WERI-Rb-1 (cell line): ENCODE results near the gene ZBTB20.

Experiments used
- DNase-seq: peaks from one replicate; pipeline ENCODE4 v3.0.0-alpha.2; 2020
- H3K27ac ChIP-seq: fragments of 250-450 bp; sonication (Bioruptor Pico); 2 replicates; pipeline ENCODE4 v1.5.1; 2020; ENCODE audit warnings: mild to moderate bottlenecking, moderate library complexity
- H3K27me3 ChIP-seq: fragments of 250-450 bp; sonication (Bioruptor Pico); 2 replicates; pipeline ENCODE4 v1.5.1; 2021; ENCODE audit warnings: mild to moderate bottlenecking, low read depth, moderate library complexity; ENCODE audit not compliant: insufficient read depth, severe bottlenecking
- H3K36me3 ChIP-seq: fragments of 250-450 bp; sonication (Bioruptor Pico); 2 replicates; pipeline ENCODE4 v1.5.1; 2020; ENCODE audit warnings: mild to moderate bottlenecking, moderate library complexity
- H3K4me3 ChIP-seq: 2 replicates; pipeline ENCODE4 v1.5.1; 2011; ENCODE audit warnings: low read depth, mild to moderate bottlenecking, control low read depth, low read length
- H3K9me3 ChIP-seq: fragments of 250-450 bp; sonication (Bioruptor Pico); 2 replicates; pipeline ENCODE4 v1.5.1; 2021; ENCODE audit warnings: mild to moderate bottlenecking, moderate library complexity; ENCODE audit not compliant: severe bottlenecking
- TF ChIP-seq, protein P1 (sequence below): IDR thresholded peaks from 2 replicates; pipeline ENCODE4 v1.5.1; 2011; ENCODE audit warnings: low read depth, mild to moderate bottlenecking, control low read depth, inconsistent platforms, low read length

Gene ZBTB20

DNA sequence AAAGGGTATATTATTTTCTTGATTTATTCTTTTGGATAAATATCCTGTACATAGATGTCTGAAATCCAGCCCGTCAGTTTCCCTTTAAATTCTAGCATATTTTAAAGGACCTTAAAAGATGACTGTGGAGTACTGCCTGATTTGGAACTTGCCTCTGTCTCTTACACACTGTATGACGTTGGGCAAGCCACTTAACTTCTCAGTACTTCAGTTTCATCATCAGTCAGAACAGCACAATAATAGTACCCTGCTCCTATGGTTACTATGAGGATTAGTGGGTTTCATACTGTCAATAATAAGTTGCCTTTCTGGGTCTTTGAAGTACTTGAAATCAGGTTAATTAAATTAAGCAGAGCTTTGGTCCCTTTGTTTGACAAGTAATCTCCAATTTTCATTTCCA is 479.0 kb downstream of the ZBTB20 start:
- no peak for DNase-seq
- TF ChIP-seq, protein P1, sequence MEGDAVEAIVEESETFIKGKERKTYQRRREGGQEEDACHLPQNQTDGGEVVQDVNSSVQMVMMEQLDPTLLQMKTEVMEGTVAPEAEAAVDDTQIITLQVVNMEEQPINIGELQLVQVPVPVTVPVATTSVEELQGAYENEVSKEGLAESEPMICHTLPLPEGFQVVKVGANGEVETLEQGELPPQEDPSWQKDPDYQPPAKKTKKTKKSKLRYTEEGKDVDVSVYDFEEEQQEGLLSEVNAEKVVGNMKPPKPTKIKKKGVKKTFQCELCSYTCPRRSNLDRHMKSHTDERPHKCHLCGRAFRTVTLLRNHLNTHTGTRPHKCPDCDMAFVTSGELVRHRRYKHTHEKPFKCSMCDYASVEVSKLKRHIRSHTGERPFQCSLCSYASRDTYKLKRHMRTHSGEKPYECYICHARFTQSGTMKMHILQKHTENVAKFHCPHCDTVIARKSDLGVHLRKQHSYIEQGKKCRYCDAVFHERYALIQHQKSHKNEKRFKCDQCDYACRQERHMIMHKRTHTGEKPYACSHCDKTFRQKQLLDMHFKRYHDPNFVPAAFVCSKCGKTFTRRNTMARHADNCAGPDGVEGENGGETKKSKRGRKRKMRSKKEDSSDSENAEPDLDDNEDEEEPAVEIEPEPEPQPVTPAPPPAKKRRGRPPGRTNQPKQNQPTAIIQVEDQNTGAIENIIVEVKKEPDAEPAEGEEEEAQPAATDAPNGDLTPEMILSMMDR = no peak
- peaks cover 4% of the 10 kb centered on the region for H3K27me3 ChIP-seq
- no peak overlapping the region for H3K27ac ChIP-seq
- no peak overlapping the region for H3K4me3 ChIP-seq
- no peaks in the 10 kb centered on the region for H3K9me3 ChIP-seq
- H3K36me3 ChIP-seq = no peaks in the 10 kb centered on the region

DNA sequence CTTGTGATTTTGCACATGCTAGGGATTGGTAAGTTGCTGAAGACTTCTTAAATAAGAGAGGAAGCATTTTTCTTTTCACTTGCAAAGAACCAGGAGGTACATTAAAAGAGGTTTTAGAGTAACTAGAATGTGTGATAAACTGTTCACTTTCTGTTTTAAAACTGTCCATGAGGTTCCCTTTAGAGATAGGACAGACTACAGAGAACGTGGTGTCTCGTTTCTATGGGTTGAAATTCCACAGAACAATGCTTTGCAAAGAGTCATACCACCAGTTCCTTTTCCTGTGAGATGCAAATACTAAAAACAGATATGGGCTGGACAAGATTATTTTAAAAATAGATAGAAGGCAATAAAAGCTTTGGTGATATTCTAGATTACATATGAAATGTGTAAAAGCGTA is 480.5 kb downstream of the ZBTB20 start:
- no peak for DNase-seq
- H3K9me3 ChIP-seq = no peaks in the 10 kb centered on the region
- H3K36me3 ChIP-seq = no peaks in the 10 kb centered on the region
- no peak overlapping the region for H3K4me3 ChIP-seq
- H3K27ac ChIP-seq = no peak overlapping the region
- peaks cover 4% of the 10 kb centered on the region for H3K27me3 ChIP-seq
- TF ChIP-seq, protein P1 = no peak

DNA sequence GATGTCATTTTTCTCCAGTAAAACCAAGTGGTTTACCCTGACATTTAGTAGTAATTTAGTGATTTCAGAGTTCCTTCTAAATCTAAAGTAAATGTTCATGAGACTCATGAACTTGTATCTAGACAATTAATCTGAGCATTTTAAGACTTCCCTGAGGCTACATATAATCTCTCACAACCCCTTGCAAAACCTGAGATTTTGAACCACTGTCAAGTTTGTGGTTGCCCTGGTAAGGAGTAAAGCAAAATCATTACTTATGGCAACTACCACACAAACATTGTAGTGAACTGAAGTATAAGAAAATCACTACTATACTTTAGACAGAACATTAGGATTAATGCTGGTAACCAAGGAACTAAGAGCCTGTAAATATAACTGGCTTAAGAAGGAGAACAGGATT is 483.1 kb downstream of the ZBTB20 start:
- no peak overlapping the region for H3K27ac ChIP-seq
- DNase-seq = no peak
- TF ChIP-seq, protein P1 = no peak
- H3K36me3 ChIP-seq = no peaks in the 10 kb centered on the region
- H3K9me3 ChIP-seq = no peaks in the 10 kb centered on the region
- H3K27me3 ChIP-seq = peaks cover 4% of the 10 kb centered on the region
- no peak overlapping the region for H3K4me3 ChIP-seq

DNA sequence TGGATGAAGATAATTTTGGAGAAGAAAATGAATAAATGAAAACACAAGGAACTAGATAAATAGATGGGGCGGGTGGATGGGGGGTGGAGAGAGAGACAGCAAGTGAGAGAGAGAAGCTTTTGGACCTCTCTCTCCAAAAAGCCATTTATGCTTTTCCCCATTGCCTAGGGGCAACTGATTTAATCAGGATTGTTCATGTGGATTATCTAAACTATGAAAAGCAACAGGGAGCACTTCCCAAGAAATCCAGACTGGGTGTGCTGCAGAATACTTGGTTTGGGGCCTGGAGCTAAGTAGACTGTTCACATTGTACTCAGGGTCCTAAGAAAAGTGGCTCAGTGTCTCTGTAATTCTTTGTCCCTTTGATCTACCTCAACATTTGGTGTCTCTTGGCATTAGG is 486.3 kb downstream of the ZBTB20 start:
- H3K36me3 ChIP-seq = no peaks in the 10 kb centered on the region
- H3K27me3 ChIP-seq = no peaks in the 10 kb centered on the region
- TF ChIP-seq, protein P1 = no peak
- no peak overlapping the region for H3K4me3 ChIP-seq
- H3K9me3 ChIP-seq = no peaks in the 10 kb centered on the region
- DNase-seq = no peak
- H3K27ac ChIP-seq = no peak overlapping the region

DNA sequence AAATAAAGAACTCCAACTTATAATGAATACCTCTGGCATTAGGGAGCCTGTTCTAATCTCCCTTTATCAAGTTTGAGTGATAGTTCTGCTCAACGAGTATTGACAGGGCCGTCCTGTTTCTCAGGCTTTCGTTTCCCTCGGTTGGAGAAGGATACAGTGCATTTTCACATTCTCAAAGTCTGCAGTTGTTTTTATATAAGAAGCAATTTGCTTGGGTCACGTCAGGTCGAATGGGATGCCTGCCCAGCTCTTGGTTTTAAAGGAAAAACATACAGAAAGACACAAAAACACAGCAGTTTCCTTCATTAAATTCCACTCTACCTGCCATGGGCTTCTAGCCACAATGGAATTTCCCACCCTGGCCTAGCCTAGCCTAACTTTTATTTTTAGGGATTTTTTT is 487.0 kb downstream of the ZBTB20 start:
- Histone ChIP-seq H3K4me3 (no peak overlapping the region), H3K36me3 (no peaks in the 10 kb centered on the region), H3K9me3 (no peaks in the 10 kb centered on the region), H3K27me3 (no peaks in the 10 kb centered on the region), H3K27ac (no peak overlapping the region)
- DNase-seq = no peak
- TF ChIP-seq, protein P1 = no peak

DNA sequence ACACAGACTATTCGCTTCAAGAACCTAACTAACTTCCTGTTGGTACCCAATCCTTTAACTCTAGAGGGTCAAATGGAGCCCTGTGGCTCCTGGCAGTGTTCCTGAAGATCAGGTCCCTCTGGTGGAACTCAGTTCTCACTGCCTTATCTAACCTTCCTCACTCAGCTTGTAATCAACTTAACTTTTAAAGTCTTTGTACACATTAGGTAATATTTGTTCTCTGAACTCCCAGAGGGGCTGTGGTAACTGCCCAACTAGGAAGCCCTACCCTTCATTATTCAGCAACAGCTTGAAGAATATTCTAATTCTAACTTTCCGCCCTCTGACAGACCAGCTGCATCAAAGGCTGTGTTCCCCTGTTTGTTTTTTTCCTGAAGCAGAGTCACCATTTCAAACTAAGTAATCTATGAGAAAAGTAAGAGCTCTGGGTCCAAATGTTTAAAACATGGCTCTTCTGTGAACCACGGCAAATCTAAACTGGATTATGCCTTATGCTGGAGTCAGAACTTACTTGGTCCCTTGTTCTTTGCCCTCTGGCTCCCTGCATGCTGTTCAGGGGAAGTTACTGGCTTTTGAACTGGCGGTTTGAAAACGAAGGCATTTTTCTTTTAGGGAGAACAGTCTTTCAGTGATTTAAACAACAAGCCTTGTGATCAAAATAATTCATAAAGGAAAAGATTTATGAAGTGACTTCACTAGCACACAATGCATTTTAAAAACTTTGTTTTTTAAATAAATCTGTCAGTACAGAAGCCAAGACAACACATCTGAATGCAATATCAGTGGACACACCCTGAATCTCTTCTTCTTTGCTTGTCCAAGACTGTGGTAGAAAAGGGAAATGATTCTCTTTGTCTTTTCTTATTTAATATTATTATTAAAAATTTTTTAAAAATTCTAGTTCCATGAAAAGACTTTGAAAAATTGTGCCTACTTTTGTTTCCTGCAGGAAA is 487.7 kb downstream of the ZBTB20 start:
- Histone ChIP-seq H3K9me3 (no peaks in the 10 kb centered on the region), H3K27ac (no peak overlapping the region), H3K4me3 (no peak overlapping the region), H3K27me3 (no peaks in the 10 kb centered on the region), H3K36me3 (no peaks in the 10 kb centered on the region)
- TF ChIP-seq, protein P1 = no peak
- no peak for DNase-seq
